Mammary epithelial cell (primary cell): ENCODE measurements around the gene NUDT16L1.

ENCODE experiments used
- EZH2 ChIP-seq: IDR thresholded peaks from 2 replicates; pipeline ENCODE4 v1.6.1; 2012; ENCODE audit warnings: low read length, inconsistent platforms, borderline replicate concordance
- TF ChIP-seq, protein P1 (sequence below), 2 donors: IDR thresholded peaks in 1 of 2; conservative IDR thresholded peaks in 1 of 2; 2 replicates each; pipeline ENCODE4 v1.5.1; 2011 to 2012; ENCODE audit warnings: inconsistent platforms in 2 of 2, low read length in 2 of 2, mild to moderate bottlenecking in 2 of 2, control low read depth in 1 of 2, low read depth in 1 of 2; ENCODE audit not compliant: insufficient read depth in 1 of 2; ENCODE audit errors: extremely low read depth in 1 of 2

DNA sequence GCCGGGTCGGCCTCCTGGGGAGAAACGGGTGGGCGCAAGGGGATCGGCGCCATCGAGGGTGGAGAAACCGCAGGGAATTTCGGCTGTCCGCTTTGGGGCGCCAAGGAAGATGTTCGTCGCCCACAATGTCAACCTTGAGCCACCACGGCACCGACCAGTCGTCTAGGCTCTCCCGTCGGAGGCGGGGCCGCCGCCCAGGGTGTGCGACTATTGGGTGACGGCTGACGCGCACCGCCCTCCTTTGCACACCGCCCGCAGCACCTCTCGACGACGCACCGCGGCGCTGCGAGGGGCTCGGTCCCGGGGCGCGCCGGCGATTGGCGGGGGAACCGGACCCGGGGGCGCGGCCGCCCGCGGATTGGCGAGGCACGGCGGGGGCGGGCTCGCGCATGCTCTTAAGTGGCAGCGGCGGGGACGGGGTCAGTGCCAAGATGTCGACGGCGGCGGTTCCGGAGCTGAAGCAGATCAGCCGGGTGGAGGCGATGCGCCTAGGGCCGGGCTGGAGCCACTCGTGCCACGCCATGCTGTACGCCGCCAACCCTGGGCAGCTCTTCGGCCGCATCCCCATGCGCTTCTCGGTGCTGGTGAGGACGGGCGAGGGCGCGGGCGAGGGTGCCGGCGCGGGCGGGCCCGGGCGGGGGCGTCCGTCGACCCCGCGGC, at the start of gene NUDT16L1:
- TF ChIP-seq, protein P1, sequence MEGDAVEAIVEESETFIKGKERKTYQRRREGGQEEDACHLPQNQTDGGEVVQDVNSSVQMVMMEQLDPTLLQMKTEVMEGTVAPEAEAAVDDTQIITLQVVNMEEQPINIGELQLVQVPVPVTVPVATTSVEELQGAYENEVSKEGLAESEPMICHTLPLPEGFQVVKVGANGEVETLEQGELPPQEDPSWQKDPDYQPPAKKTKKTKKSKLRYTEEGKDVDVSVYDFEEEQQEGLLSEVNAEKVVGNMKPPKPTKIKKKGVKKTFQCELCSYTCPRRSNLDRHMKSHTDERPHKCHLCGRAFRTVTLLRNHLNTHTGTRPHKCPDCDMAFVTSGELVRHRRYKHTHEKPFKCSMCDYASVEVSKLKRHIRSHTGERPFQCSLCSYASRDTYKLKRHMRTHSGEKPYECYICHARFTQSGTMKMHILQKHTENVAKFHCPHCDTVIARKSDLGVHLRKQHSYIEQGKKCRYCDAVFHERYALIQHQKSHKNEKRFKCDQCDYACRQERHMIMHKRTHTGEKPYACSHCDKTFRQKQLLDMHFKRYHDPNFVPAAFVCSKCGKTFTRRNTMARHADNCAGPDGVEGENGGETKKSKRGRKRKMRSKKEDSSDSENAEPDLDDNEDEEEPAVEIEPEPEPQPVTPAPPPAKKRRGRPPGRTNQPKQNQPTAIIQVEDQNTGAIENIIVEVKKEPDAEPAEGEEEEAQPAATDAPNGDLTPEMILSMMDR (conservative IDR thresholded peaks at IDR 0.05 in 1 of 2, IDR thresholded peaks at IDR 0.05 in 1 of 2; ENCODE audit: extremely low read depth in 1 of 2, insufficient read depth in 1 of 2, low read depth in 1 of 2, low read length in 2 of 2): peak in 1 of 2 donors; percentile 19
- no peak for TF ChIP-seq EZH2
